Spinal cord (tissue), 10 donors: ENCODE data around the gene HM13. TPM values are rescaled to one million over a fixed set of nuclear protein-coding genes. Genes with fewer than 3 reads are reported as not detected.

Experiments
- DNase-seq, 6 donors: peaks; one replicate each; pipeline versions ENCODE4 v3.0.0 to v3.0.0-alpha.2; 2013 to 2015; ENCODE audit warnings: low spot score in 6 of 6, low read depth in 4 of 6
- H3K27ac ChIP-seq: one replicate; pipeline ENCODE4 v1.5.1; 2013; ENCODE audit warnings: low read depth, low read length, control low read depth
- H3K27me3 ChIP-seq: one replicate; pipeline ENCODE4 v1.6.1; 2013; ENCODE audit warnings: low read length; ENCODE audit not compliant: control insufficient read depth, insufficient read depth
- H3K36me3 ChIP-seq: one replicate; pipeline ENCODE4 v1.6.1; 2013; ENCODE audit warnings: low read length; ENCODE audit not compliant: control insufficient read depth, insufficient read depth
- H3K4me1 ChIP-seq: one replicate; pipeline ENCODE4 v1.6.1; 2013; ENCODE audit warnings: low read length; ENCODE audit not compliant: control insufficient read depth, insufficient read depth
- H3K4me3 ChIP-seq: one replicate; pipeline ENCODE4 v1.5.1; 2013; ENCODE audit warnings: low read depth, low read length, control low read depth
- H3K9me3 ChIP-seq: one replicate; pipeline ENCODE4 v1.6.1; 2013; ENCODE audit warnings: low read length; ENCODE audit not compliant: control insufficient read depth, insufficient read depth
- WGBS: methylation state at CpG from one replicate; pipeline ENCODE4 v1.1.5; 2013; ENCODE audit warnings: missing lambda C conversion rate; ENCODE audit not compliant: insufficient coverage; 5-methylcytosine and 5-hydroxymethylcytosine counted together
- polyA plus RNA-seq, 2 donors: library from polyadenylated mRNA; unstranded; fragments of 120-200 nt; gene quantifications; one replicate each; pipeline ENCODE4 v1.2.1, GENCODE V29; 2013; ENCODE audit not compliant: insufficient read length in 2 of 2
- small RNA-seq: library from RNA; depleted of rRNA; stranded (forward); fragments of <200 nt; gene quantifications from one replicate; pipeline ENCODE3, GENCODE V24; 2014; ENCODE audit warnings: low replicate concordance
- total RNA-seq, 2 donors: library from RNA; depleted of rRNA in 1 of 2; stranded (reverse); fragments of 120-200 nt in 1 of 2; fragments of >200 nt in 1 of 2; gene quantifications; one replicate each; pipeline versions ENCODE4 v1.2.3 to v1.2.4, GENCODE V29; 2013 to 2014
- donor health status: healthy.

The HM13 gene
- total and polyA plus RNA-seq, 4 donors: 40.5 to 137 (median 85.0) TPM

- Histone ChIP-seq H3K27me3 (no peaks in the 10 kb centered on the region), H3K27ac (no peak overlapping the region), H3K36me3 (no peaks in the 10 kb centered on the region), H3K9me3 (no peaks in the 10 kb centered on the region), H3K4me1 (peaks cover 4% of the 10 kb centered on the region), H3K4me3 (no peak overlapping the region)
- DNase-seq: no peak
- WGBS: no CpG with 5 or more reads among the region's 8 CpGs
Observed at GRCh38 chr20:31615416-31615815, 101.2 kb downstream of the HM13 start.

GRCh38 chr20:31617432-31618104, 103.3 kb downstream of the HM13 start:
- no peak overlapping the region for H3K4me3 ChIP-seq
- H3K27me3 ChIP-seq: no peaks in the 10 kb centered on the region
- no peak overlapping the region for H3K27ac ChIP-seq
- no peaks in the 10 kb centered on the region for H3K36me3 ChIP-seq
- no peak for DNase-seq
- 91% methylated on average over 5 of the region's 6 CpGs for WGBS
- H3K4me1 ChIP-seq: peaks cover 3% of the 10 kb centered on the region
- no peaks in the 10 kb centered on the region for H3K9me3 ChIP-seq

Small RNAs within 50 kb of the gene (small RNA-seq; reads per million reads assigned to genes)
- gene MIR3193: 0.10 reads per million

Other genes with a start within 250 kb of the HM13 start
- not detected for gene DEFB116, start 205.9 kb upstream of the HM13 start, total RNA-seq
- not detected for gene DEFB116, start 205.9 kb upstream of the HM13 start, polyA plus RNA-seq
- not detected for gene DEFB118, start 145.8 kb upstream of the HM13 start, total RNA-seq
- gene DEFB118, start 145.8 kb upstream of the HM13 start, polyA plus RNA-seq: not detected
- not detected for gene DEFB119, start 123.9 kb upstream of the HM13 start, total RNA-seq
- gene DEFB119, start 123.9 kb upstream of the HM13 start, polyA plus RNA-seq: not detected
- gene DEFB121, start 108.2 kb upstream of the HM13 start, total RNA-seq: not detected
- not detected for gene DEFB121, start 108.2 kb upstream of the HM13 start, polyA plus RNA-seq
- gene DEFB123, start 73.8 kb upstream of the HM13 start, total RNA-seq: not detected
- gene DEFB123, start 73.8 kb upstream of the HM13 start, polyA plus RNA-seq: not detected
- under 1 TPM in 1 of 2 donors, not detected in 1; 0.33 TPM for gene DEFB124, start 39.3 kb upstream of the HM13 start, total RNA-seq
- under 1 TPM in 1 of 2 donors, not detected in 1; 0.53 TPM for gene DEFB124, start 39.3 kb upstream of the HM13 start, polyA plus RNA-seq
- 1 to 10 TPM in 1 of 2 donors, under 1 TPM in 1; 0.69 to 4.0 TPM for gene REM1, start 39.2 kb upstream of the HM13 start, total RNA-seq
- under 1 TPM; 0.67 to 0.96 TPM for gene REM1, start 39.2 kb upstream of the HM13 start, polyA plus RNA-seq
- gene ID1, start 90.8 kb downstream of the HM13 start, total RNA-seq: 100 to 1,000 TPM; 196 to 308 TPM
- gene ID1, start 90.8 kb downstream of the HM13 start, polyA plus RNA-seq: 100 to 1,000 TPM in 1 of 2 donors, 10 to 100 TPM in 1; 88.2 to 109 TPM
- gene COX4I2, start 123.5 kb downstream of the HM13 start, total RNA-seq: 1 to 10 TPM in 1 of 2 donors, under 1 TPM in 1; 0.30 to 5.4 TPM
- gene COX4I2, start 123.5 kb downstream of the HM13 start, polyA plus RNA-seq: under 1 TPM in 1 of 2 donors, not detected in 1; 0.62 TPM
- 10 to 100 TPM; 66.5 to 82.7 TPM for gene BCL2L1, start 208.4 kb downstream of the HM13 start, total RNA-seq
- 10 to 100 TPM; 56.0 to 64.2 TPM for gene BCL2L1, start 208.4 kb downstream of the HM13 start, polyA plus RNA-seq
- 10 to 100 TPM; 14.4 to 29.5 TPM for gene TPX2, start 224.8 kb downstream of the HM13 start, total RNA-seq
- gene TPX2, start 224.8 kb downstream of the HM13 start, polyA plus RNA-seq: 10 to 100 TPM; 25.4 to 31.8 TPM